ENCODE data around the gene STEAP1B. TPM values are rescaled to one million over a fixed set of nuclear protein-coding genes. Genes with fewer than 3 reads are reported as not detected.
"Not testable (repeated sequence)": the region's sequence is repeated elsewhere in the genome, so short reads cannot be mapped to it uniquely, and the experiment has no call there.

The STEAP1B gene
- polyA plus RNA-seq, 1 experiment, result 18.8 TPM

GRCh38 chr7:22457471-22457870 is 42.5 kb downstream of the STEAP1B start:
- no peak for TF ChIP-seq CTCF (IDR thresholded peaks at IDR 0.05; ENCODE audit: low read depth, low read length)
- Histone ChIP-seq H3K27me3 (ENCODE audit: control insufficient read depth, insufficient read depth, low read length) (no peaks in the 10 kb centered on the region), H3K9me3 (ENCODE audit: control insufficient read depth, insufficient read depth, low read length) (no peaks in the 10 kb centered on the region), H3K4me3 (ENCODE audit: low read depth, low read length) (no peak overlapping the region), H3K27ac (ENCODE audit: low read depth, low read length) (no peak overlapping the region)
- ChIA-PET POLR2A (no interaction called here), CTCF (interaction anchor here (0.6 kb wide), 1 partner anchor 364 kb away, joined by 3 read pairs; no protein-coding TSS in a partner anchor)
- DNase-seq (ENCODE audit: low read depth, low spot score), result no peak

GRCh38 chr7:22454446-22454845 is 45.5 kb downstream of the STEAP1B start:
- POLR2A ChIA-PET, result no interaction called here
- DNase-seq (ENCODE audit: low read depth, low spot score), result no peak
- no peak overlapping the region for H3K27ac ChIP-seq (ENCODE audit: low read depth, low read length)
- H3K9me3 ChIP-seq (ENCODE audit: control insufficient read depth, insufficient read depth, low read length), result no peaks in the 10 kb centered on the region
- no peak overlapping the region for H3K4me3 ChIP-seq (ENCODE audit: low read depth, low read length)
- H3K27me3 ChIP-seq (ENCODE audit: control insufficient read depth, insufficient read depth, low read length), result no peaks in the 10 kb centered on the region
- CTCF ChIA-PET, result interaction anchor here (1.0 kb wide), 1 partner anchor 351 kb away, joined by 3 read pairs; no protein-coding TSS in a partner anchor
- TF ChIP-seq CTCF (IDR thresholded peaks at IDR 0.05; ENCODE audit: low read depth, low read length), result no peak

- ChIA-PET CTCF (interaction anchor here (0.6 to 1.6 kb wide), 7 partner anchors 8 to 983 kb away, joined by 3 to 6 read pairs (median 3); no protein-coding TSS in a partner anchor), POLR2A (no interaction called here)
- H3K27ac ChIP-seq (ENCODE audit: low read depth, low read length), result no peak overlapping the region
- H3K9me3 ChIP-seq (ENCODE audit: control insufficient read depth, insufficient read depth, low read length), result no peaks in the 10 kb centered on the region
- H3K4me3 ChIP-seq (ENCODE audit: low read depth, low read length), result no peak overlapping the region
- H3K27me3 ChIP-seq (ENCODE audit: control insufficient read depth, insufficient read depth, low read length), result no peaks in the 10 kb centered on the region
- DNase-seq (ENCODE audit: low read depth, low spot score), result no peak
- no peak for TF ChIP-seq CTCF (IDR thresholded peaks at IDR 0.05; ENCODE audit: low read depth, low read length)
Observed at GRCh38 chr7:22452960-22453558, 46.9 kb downstream of the STEAP1B start.

GRCh38 chr7:22452142-22452959 is 47.6 kb downstream of the STEAP1B start:
- Histone ChIP-seq H3K9me3 (ENCODE audit: control insufficient read depth, insufficient read depth, low read length) (no peaks in the 10 kb centered on the region), H3K27ac (ENCODE audit: low read depth, low read length) (no peak overlapping the region), H3K27me3 (ENCODE audit: control insufficient read depth, insufficient read depth, low read length) (no peaks in the 10 kb centered on the region), H3K4me3 (ENCODE audit: low read depth, low read length) (no peak overlapping the region)
- POLR2A ChIA-PET, result no interaction called here
- TF ChIP-seq CTCF (IDR thresholded peaks at IDR 0.05; ENCODE audit: low read depth, low read length), result peak; percentile 60
- no peak for DNase-seq (ENCODE audit: low read depth, low spot score)
- CTCF ChIA-PET, result interaction anchor here (0.6 to 1.6 kb wide), 8 partner anchors 8 to 982 kb away, joined by 3 to 6 read pairs (median 3); no protein-coding TSS in a partner anchor

GRCh38 chr7:22450013-22450412 is 50.0 kb downstream of the STEAP1B start:
- H3K9me3 ChIP-seq (ENCODE audit: control insufficient read depth, insufficient read depth, low read length); POLR2A ChIA-PET; H3K27me3 ChIP-seq (ENCODE audit: control insufficient read depth, insufficient read depth, low read length); CTCF ChIA-PET; H3K27ac ChIP-seq (ENCODE audit: low read depth, low read length); DNase-seq (ENCODE audit: low read depth, low spot score); H3K4me3 ChIP-seq (ENCODE audit: low read depth, low read length): not testable (repeated sequence)

All from AG04450 (cell line).